Tibial nerve (tissue), 4 donors: Measurements from ENCODE around the gene UBXN7.

Source experiments
- CTCF ChIP-seq, 5 experiments: fragments of 200-600 bp in 3 of 5; fragments of 450-650 bp in 2 of 5; sonication (generic) in 3 of 5; IDR thresholded peaks; one replicate each; pipeline ENCODE4 v1.5.1; 2016 to 2019; ENCODE audit warnings: antibody characterized with exemption in 5 of 5, mild to moderate bottlenecking in 3 of 5, moderate library complexity in 2 of 5
- EP300 ChIP-seq, 2 donors: sonication (generic); formaldehyde crosslinking; IDR thresholded peaks; one replicate each; pipeline ENCODE4 v1.6.1; 2017; ENCODE audit warnings: antibody characterized with exemption in 2 of 2, mild to moderate bottlenecking in 1 of 2

GRCh38 chr3:196332168-196332567 is 100.1 kb downstream of the UBXN7 start:
- no peak for TF ChIP-seq CTCF (IDR thresholded peaks at IDR 0.05)
- TF ChIP-seq EP300 (IDR thresholded peaks at IDR 0.05), result no peak
